ENCODE data around the gene NEK9.

DNA sequence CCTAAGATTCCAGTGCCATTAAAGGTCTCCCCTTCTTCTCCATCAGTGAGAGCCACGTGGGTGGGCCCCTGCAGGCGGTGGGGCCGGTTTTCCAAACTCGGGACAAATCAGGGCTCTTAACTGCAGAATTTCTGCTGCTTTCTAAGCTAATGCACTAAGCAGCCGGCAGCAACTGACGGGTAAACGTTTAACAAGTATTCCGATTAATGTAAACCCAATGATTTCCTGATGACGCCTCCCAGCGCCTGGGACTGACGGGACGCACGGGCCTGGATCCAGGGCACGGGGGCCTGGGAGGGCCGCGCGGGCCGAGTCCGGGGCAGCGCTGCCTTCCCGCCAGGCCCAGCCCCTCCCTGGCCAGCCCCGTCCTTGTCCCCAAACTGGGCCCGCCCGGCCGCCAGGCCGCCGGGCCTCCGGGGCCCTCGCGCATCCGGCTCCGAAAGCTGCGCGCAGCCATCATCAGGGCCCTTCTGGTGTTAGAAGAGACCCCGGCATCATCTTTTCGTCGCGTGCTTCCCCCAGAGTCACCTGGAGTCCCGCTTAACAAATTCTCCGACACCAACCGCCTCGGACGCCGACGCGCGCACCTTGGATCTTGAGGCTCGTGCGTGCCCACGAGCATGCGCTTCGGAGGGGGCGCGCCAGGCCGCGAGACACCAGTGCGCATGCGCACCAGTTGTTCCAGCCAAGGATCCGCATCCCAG, 75.8 kb downstream of the NEK9 start, which contains the start of gene MLH3:
- TF ChIP-seq POLR2AphosphoS5 (IDR thresholded peaks at IDR 0.05): peak; percentile 4 to 25 (median 9)
- no peak for TF ChIP-seq CTCF (IDR thresholded peaks at IDR 0.05)
- TF ChIP-seq EP300 (IDR thresholded peaks at IDR 0.05): no peak
- peak in 1 of 2 donors; percentile 59 for TF ChIP-seq POLR2A (IDR thresholded peaks at IDR 0.05)
